Heart right ventricle (tissue), 16 donors: ENCODE data around the gene WNT8B. TPM values are rescaled to one million over a fixed set of nuclear protein-coding genes. Genes with fewer than 3 reads are reported as not detected.

Experiments
- ATAC-seq, 8 donors: fragments of 200-7000 bp; cut with Tn5 transposase; one replicate each; pipeline ENCODE4 v1.9.1; 2020; ENCODE audit warnings: mild to moderate bottlenecking in 8 of 8, moderate library complexity in 8 of 8, moderate number of reproducible peaks in 1 of 8
- DNase-seq, 2 donors: peaks; one replicate each; pipeline ENCODE4 v3.0.0-alpha.2; 2020
- H3K27ac ChIP-seq, 10 donors: fragments of 200-600 bp; sonication (generic) in 2 of 10; one replicate each; pipeline versions ENCODE4 v1.5.0 to v1.8.0; 2020 to 2022; ENCODE audit warnings: mild to moderate bottlenecking in 3 of 10
- H3K27me3 ChIP-seq, 7 donors: fragments of 200-600 bp; one replicate each; pipeline ENCODE4 v1.8.0; 2021 to 2022; ENCODE audit warnings: mild to moderate bottlenecking in 2 of 7
- H3K36me3 ChIP-seq, 9 donors: fragments of 200-600 bp; sonication (generic) in 1 of 9; one replicate each; pipeline versions ENCODE4 v1.5.0 to v1.8.0; 2020 to 2022; ENCODE audit warnings: mild to moderate bottlenecking in 2 of 9
- H3K4me1 ChIP-seq, 9 donors: fragments of 200-600 bp; sonication (generic) in 1 of 9; one replicate each; pipeline versions ENCODE4 v1.5.0 to v1.8.0; 2020 to 2022; ENCODE audit warnings: mild to moderate bottlenecking in 4 of 9
- H3K4me3 ChIP-seq, 10 donors: fragments of 200-600 bp; sonication (generic) in 2 of 10; one replicate each; pipeline versions ENCODE4 v1.5.0 to v1.8.0; 2020 to 2022; ENCODE audit warnings: mild to moderate bottlenecking in 7 of 10, moderate library complexity in 2 of 10
- H3K9me3 ChIP-seq, 11 donors: fragments of 200-600 bp in 10 of 11; sonication (generic) in 2 of 11; one replicate each; pipeline versions ENCODE4 v1.5.0 to v1.8.0; 2013 to 2022; ENCODE audit warnings: mild to moderate bottlenecking in 2 of 11, control low read depth in 1 of 11, moderate library complexity in 1 of 11
- CTCF ChIP-seq, 9 donors: fragments of 200-600 bp; sonication (generic) in 2 of 9; IDR thresholded peaks; one replicate each; pipeline versions ENCODE4 v1.5.0 to v1.8.0; 2021 to 2022; ENCODE audit warnings: antibody characterized with exemption in 9 of 9, mild to moderate bottlenecking in 5 of 9, moderate library complexity in 1 of 9
- WGBS, 2 donors: extraction: QIAGEN DNeasy Blood & Tissue Kit; methylation state at CpG; one replicate each; pipeline ENCODE4 v1.1.7; 2013; ENCODE audit warnings: inconsistent platforms in 1 of 2; 5-methylcytosine and 5-hydroxymethylcytosine counted together
- intact Hi-C, 10 donors: fragments of 100-400 bp; cut with DNase I; formaldehyde crosslinking; loops; one replicate each; pipeline versions ENCODE4 v1.11.1 to v1.14.2; 2022
- polyA plus RNA-seq, 2 donors: library from polyadenylated mRNA; stranded (reverse); fragments of 200-250 nt; gene quantifications; one replicate each; pipeline ENCODE4 v1.2.3, GENCODE V29; 2013
- total RNA-seq, 10 donors: library from RNA; stranded (reverse); fragmentation: NEBNext Ultra II Directional in 3 of 10; extraction: Animal tissue kit (Norgen Biotek cat#: 25700) in 3 of 10; gene quantifications; one replicate each; pipeline versions ENCODE4 v1.2.1 to v1.2.4, GENCODE V29; 2021 to 2023
- donor health status: Arrhythmogenic right ventricular cardiomyopathy.
- donor health status: ischemic (EF 13 %, LVEDD 7.1; RV severe dilation, severe dysfunction).
- donor health status: healthy with polysubstance abuse.
- donor health status: DM: no; HTN: yes; CAD: no.
- donor health status: DM: no; HTN: no; CAD: no.
- donor health status: ischemic (EF 25% LVEDD 6.9; RV normal size, moderate dysfunction).
- donor health status: ischemic (EF 25% LVEDD 5.7; RV mildly dilated, moderate dysfunction).
- donor health status: healthy.
- donor health status: DM: yes; HTN: yes; CAD: no.
- donor health status: Ischemic cardiomyopathy.
- donor health status: ischemic (EF 35%, LVEDD 5.7; RV mildly dilated, moderate dysfunction).
- donor health status: nonischemic (EF 11% LVEDD 7.7; RV severe dilation, severe dysfunction).
- donor health status: DM: yes; HTN: yes; CAD: no.
- donor health status: PGD.
- donor health status: ischemic (EF 29% LVEDD 5.4; RV normal size, mild dysfunction).
- donor health status: nonischemic (EF 23%, LVEDD 6.1; RV moderate dilation, normal function).

Gene WNT8B
- total and polyA plus RNA-seq, 12 donors = not detected

- 22 to 24% methylated on average over 13 of the region's 13 CpGs for WGBS, 2 donors
- DNase-seq (peak; percentile 83 to 90), ATAC-seq (peak; percentile 77 to 95 (median 90))
- H3K27me3 ChIP-seq = peaks cover 0 to 7% (median 0%) of the 10 kb centered on the region in 7 donors
- no peak overlapping the region for H3K27ac ChIP-seq
- H3K4me1 ChIP-seq = no peaks in the 10 kb centered on the region
- H3K4me3 ChIP-seq = no peak overlapping the region
- TF ChIP-seq CTCF (IDR thresholded peaks at IDR 0.05) = peak; percentile 97 to 100 (median 99)
- H3K9me3 ChIP-seq = no peaks in the 10 kb centered on the region
- intact Hi-C loops = loop anchor here (1.0 to 10.0 kb wide), 12 partner anchors 71 to 444 kb away; partner anchors contain the start of gene SEC31B (in 6 of the 10)
- H3K36me3 ChIP-seq = no peaks in the 10 kb centered on the region
Measured at GRCh38 chr10:100433253-100434240, 29.3 kb upstream of the WNT8B start.

GRCh38 chr10:100436255-100436654 is 26.6 kb upstream of the WNT8B start:
- peaks cover 0 to 7% (median 0%) of the 10 kb centered on the region in 7 donors for H3K27me3 ChIP-seq
- DNase-seq (no peak), ATAC-seq (no peak)
- H3K27ac ChIP-seq = no peak overlapping the region
- no peak overlapping the region for H3K4me3 ChIP-seq
- H3K36me3 ChIP-seq = no peaks in the 10 kb centered on the region
- TF ChIP-seq CTCF (IDR thresholded peaks at IDR 0.05) = no peak
- H3K9me3 ChIP-seq = no peaks in the 10 kb centered on the region
- H3K4me1 ChIP-seq = no peaks in the 10 kb centered on the region
- WGBS, 2 donors = 58 to 62% methylated on average over 3 of the region's 3 CpGs
- intact Hi-C loops = loop anchor here in 8 of 10 donors (5.0 to 10.0 kb wide), 5 partner anchors 69 to 441 kb away; partner anchors contain the start of gene SEC31B (in 3 of the 8)

GRCh38 chr10:100438674-100439315 is 24.0 kb upstream of the WNT8B start:
- no peak for ATAC-seq
- Histone ChIP-seq H3K36me3 (no peaks in the 10 kb centered on the region), H3K4me3 (no peak overlapping the region), H3K4me1 (no peaks in the 10 kb centered on the region), H3K27ac (no peak overlapping the region), H3K27me3 (peaks cover 0 to 7% (median 0%) of the 10 kb centered on the region in 7 donors), H3K9me3 (no peaks in the 10 kb centered on the region)
- intact Hi-C loops = loop anchor here in 8 of 10 donors (5.0 to 10.0 kb wide), 5 partner anchors 66 to 439 kb away; partner anchors contain the start of gene SEC31B (in 3 of the 8)
- TF ChIP-seq CTCF (IDR thresholded peaks at IDR 0.05) = no peak
- DNase-seq = no peak
- WGBS, 2 donors = 79 to 83% methylated on average over 6 of the region's 6 CpGs

GRCh38 chr10:100442548-100442947 is 20.3 kb upstream of the WNT8B start:
- TF ChIP-seq CTCF (IDR thresholded peaks at IDR 0.05) = no peak
- H3K4me3 ChIP-seq = no peak overlapping the region
- no peak overlapping the region for H3K27ac ChIP-seq
- 77 to 80% methylated on average over 3 of the region's 3 CpGs for WGBS, 2 donors
- ATAC-seq (no peak), DNase-seq (no peak)
- peaks cover 0 to 9% (median 0%) of the 10 kb centered on the region in 11 donors for H3K9me3 ChIP-seq
- no peaks in the 10 kb centered on the region for H3K36me3 ChIP-seq
- no peaks in the 10 kb centered on the region for H3K4me1 ChIP-seq
- H3K27me3 ChIP-seq = peaks cover 0 to 5% (median 0%) of the 10 kb centered on the region in 7 donors
- intact Hi-C loops = loop anchor here in 1 of 10 donors (10.0 kb wide), 1 partner anchor 432 kb away; no protein-coding TSS in a partner anchor
